K562 (cell line): ENCODE measurements around the gene NFAM1. TPM values are rescaled to one million over a fixed set of nuclear protein-coding genes. Genes with fewer than 3 reads are reported as not detected.
A peak's percentile ranks its signal among the peaks of the same experiment; 100 is the strongest.

Experiments
- ARID4B ChIP-seq: sonication (generic); formaldehyde crosslinking; IDR thresholded peaks from 2 replicates; pipeline ENCODE4 v1.8.0; 2022; ENCODE audit warnings: mild to moderate bottlenecking, missing genetic modification reagents
- CHD1 ChIP-seq: fragments of 200-600 bp; sonication (generic); IDR thresholded peaks from one replicate; pipeline ENCODE4 v1.6.1; 2012; ENCODE audit warnings: mild to moderate bottlenecking, moderate library complexity, low read length, inconsistent platforms
- MNT ChIP-seq, 2 experiments: fragments of 450-650 bp; conservative IDR thresholded peaks; 2 replicates each; pipeline ENCODE4 v1.6.1; 2017; ENCODE audit warnings: mild to moderate bottlenecking in 2 of 2, moderate library complexity in 2 of 2
- POLR3G ChIP-seq: IDR thresholded peaks from 2 replicates; pipeline ENCODE4 v1.6.1; 2011; ENCODE audit not compliant: insufficient read length, insufficient replicate concordance; ENCODE audit errors: extremely low read depth
- SRSF7 ChIP-seq: fragments of 200-400 bp; formaldehyde crosslinking; optimal IDR thresholded peaks from 2 replicates; pipeline ENCODE3; 2017; ENCODE audit warnings: mild to moderate bottlenecking, low read depth, low read length
- ZMIZ1 ChIP-seq, 2 experiments: fragments of 150-350 bp in 1 of 2; IDR thresholded peaks; 2 replicates each; pipeline ENCODE4 v1.6.1; 2012 to 2016; ENCODE audit warnings: low read depth in 2 of 2, low read length in 2 of 2, mild to moderate bottlenecking in 1 of 2, moderate library complexity in 1 of 2
- ZNF217 ChIP-seq: sonication (generic); formaldehyde crosslinking; IDR thresholded peaks from 2 replicates; pipeline ENCODE4 v1.8.0; 2022; ENCODE audit warnings: mild to moderate bottlenecking, missing genetic modification reagents
- polyA plus RNA-seq, 8 experiments: library from polyadenylated mRNA; depleted of rRNA in 4 of 8; stranded (reverse) in 5 of 8; unstranded in 3 of 8; fragments of >200 nt; fragmentation: Nextera tagmentation in 2 of 8; fragmentation: Illumina TruSeq in 1 of 8; extraction: Ambion mirVana in 2 of 8; extraction: Trizol in 1 of 8; gene quantifications; 2 replicates each; pipeline versions ENCODE4 v1.2.1 to v1.2.3, GENCODE V29; 2011 to 2014; ENCODE audit warnings: inconsistent platforms in 1 of 8, missing spikeins in 1 of 8
- total RNA-seq, 7 experiments: library from RNA; depleted of rRNA in 6 of 7; stranded (reverse); fragments of >200 nt in 6 of 7; fragmentation: Illumina TruSeq in 2 of 7; extraction: Trizol in 2 of 7; gene quantifications; 2 replicates each; pipeline versions ENCODE4 v1.2.1 to v1.2.3, GENCODE V29; 2011 to 2021; ENCODE audit warnings: low replicate concordance in 1 of 7
- TF ChIP-seq, protein P1 (sequence below), 2 experiments: fragments of 450-650 bp; IDR thresholded peaks; 2 replicates each; pipeline ENCODE4 v1.6.1; 2016; ENCODE audit warnings: mild to moderate bottlenecking in 2 of 2, borderline replicate concordance in 1 of 2, low read depth in 1 of 2, moderate library complexity in 1 of 2

NFAM1 gene
- total and polyA plus RNA-seq, 9 of the 15 experiments (the other 6 are each of a cell fraction or from before 2014, with no cell fraction given) = 0.01 to 0.18 (median 0.03) TPM; not detected in 5

- TF ChIP-seq ARID4B (CRISPR knock-in tag) = no peak
- no peak for TF ChIP-seq MNT (conservative IDR thresholded peaks at IDR 0.05)
- no peak for TF ChIP-seq SRSF7
- peak in 1 of 2 experiments; percentile 85; a peak in 2 of 4 replicates for TF ChIP-seq ZMIZ1 (IDR thresholded peaks at IDR 0.05; ENCODE audit: low read depth in 2 of 2, low read length in 2 of 2)
- TF ChIP-seq, protein P1, sequence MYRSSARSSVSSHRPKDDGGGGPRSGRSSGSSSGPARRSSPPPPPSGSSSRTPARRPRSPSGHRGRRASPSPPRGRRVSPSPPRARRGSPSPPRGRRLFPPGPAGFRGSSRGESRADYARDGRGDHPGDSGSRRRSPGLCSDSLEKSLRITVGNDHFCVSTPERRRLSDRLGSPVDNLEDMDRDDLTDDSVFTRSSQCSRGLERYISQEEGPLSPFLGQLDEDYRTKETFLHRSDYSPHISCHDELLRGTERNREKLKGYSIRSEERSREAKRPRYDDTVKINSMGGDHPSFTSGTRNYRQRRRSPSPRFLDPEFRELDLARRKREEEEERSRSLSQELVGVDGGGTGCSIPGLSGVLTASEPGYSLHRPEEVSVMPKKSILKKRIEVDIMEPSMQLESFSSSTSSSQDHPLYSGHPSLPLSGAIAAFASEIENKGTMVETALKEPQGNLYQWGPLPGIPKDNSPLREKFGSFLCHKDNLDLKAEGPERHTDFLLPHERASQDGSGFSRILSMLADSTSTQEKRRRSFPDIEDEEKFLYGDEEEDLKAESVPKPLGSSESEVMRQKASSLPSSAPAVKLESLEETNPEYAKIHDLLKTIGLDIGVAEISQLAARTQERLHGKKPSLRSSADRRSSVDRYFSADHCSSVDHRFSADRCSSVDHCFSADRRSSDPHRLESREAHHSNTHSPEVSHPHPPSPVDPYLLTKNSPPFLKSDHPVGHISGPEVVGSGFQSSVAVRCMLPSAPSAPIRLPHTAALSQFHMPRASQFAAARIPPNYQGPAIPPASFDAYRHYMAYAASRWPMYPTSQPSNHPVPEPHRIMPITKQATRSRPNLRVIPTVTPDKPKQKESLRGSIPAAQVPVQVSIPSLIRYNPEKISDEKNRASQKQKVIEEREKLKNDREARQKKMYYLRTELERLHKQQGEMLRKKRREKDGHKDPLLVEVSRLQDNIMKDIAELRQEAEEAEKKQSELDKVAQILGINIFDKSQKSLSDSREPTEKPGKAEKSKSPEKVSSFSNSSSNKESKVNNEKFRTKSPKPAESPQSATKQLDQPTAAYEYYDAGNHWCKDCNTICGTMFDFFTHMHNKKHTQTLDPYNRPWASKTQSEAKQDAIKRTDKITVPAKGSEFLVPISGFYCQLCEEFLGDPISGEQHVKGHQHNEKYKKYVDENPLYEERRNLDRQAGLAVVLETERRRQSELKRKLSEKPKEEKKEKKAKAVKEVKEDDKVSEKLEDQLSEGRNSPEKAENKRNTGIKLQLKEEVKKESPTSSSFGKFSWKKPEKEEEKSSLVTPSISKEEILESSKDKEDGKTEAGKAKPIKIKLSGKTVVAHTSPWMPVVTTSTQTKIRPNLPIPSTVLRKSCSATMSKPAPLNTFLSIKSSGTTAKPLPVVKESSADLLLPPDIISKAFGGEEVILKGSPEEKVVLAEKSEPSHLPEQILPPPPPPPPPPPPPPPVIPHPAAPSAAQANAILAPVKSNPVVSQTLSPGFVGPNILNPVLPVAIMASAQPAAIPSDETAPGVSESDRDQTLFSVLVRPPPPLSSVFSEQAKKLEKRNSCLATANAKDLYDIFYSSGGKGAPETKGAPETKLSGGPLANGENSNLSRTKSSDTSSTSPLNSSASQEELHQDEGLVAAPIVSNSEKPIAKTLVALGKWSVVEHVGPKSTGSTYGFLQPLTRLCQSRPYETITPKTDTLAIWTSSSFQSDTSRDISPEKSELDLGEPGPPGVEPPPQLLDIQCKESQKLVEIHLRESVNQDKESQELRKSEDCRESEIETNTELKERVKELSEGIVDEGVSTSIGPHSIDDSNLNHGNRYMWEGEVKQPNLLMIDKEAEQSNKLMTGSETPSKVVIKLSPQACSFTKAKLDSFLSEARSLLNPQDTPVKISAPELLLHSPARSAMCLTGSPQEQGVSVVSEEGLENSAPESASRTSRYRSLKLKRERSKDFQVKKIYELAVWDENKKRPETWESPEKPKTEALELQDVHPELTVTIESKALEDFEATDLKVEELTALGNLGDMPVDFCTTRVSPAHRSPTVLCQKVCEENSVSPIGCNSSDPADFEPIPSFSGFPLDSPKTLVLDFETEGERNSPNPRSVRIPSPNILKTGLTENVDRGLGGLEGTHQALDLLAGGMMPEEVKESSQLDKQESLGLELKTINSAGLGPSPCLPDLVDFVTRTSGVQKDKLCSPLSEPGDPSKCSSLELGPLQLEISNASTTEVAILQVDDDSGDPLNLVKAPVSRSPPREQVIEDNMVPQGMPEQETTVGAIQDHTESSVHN (IDR thresholded peaks at IDR 0.05; ENCODE audit: borderline replicate concordance in 1 of 2, low read depth in 1 of 2) = no peak
- TF ChIP-seq CHD1 = no peak
- no peak for TF ChIP-seq ZNF217 (CRISPR knock-in tag)
- TF ChIP-seq POLR3G = no peak
Measured at GRCh38 chr22:42462016-42462415, 29.8 kb upstream of the NFAM1 start (continued).
